Neural cell (in vitro differentiated cells): Measurements from ENCODE around the gene SLC22A2. TPM values are rescaled to one million over a fixed set of nuclear protein-coding genes. Genes with fewer than 3 reads are reported as not detected.
"Not testable (repeated sequence)": the region's sequence is repeated elsewhere in the genome, so short reads cannot be mapped to it uniquely, and the experiment has no call there.

Source experiments
- H2AFZ ChIP-seq: fragments of 200-600, 300-800 bp; sonication (generic), shearing (Covaris generic); 2 replicates; pipeline ENCODE4 v1.6.0; 2014; ENCODE audit warnings: low read depth, mild to moderate bottlenecking, antibody characterized with exemption, low read length, moderate library complexity
- H3F3A ChIP-seq: fragments of 200-600 bp; shearing (Covaris generic); 2 replicates; pipeline ENCODE4 v1.6.1; 2016; ENCODE audit warnings: mild to moderate bottlenecking, moderate library complexity, mixed read lengths, antibody characterized with exemption, low read length; ENCODE audit not compliant: insufficient read depth, poor library complexity, severe bottlenecking
- H3K27ac ChIP-seq: fragments of 200-600, 300-800 bp; sonication (generic), shearing (Covaris generic); 2 replicates; pipeline ENCODE4 v1.5.1; 2014; ENCODE audit warnings: mild to moderate bottlenecking, low read length, moderate library complexity
- H3K27me3 ChIP-seq: fragments of 300-800, 200-600 bp; sonication (generic), shearing (Covaris generic); 2 replicates; pipeline ENCODE4 v1.6.0; 2014; ENCODE audit warnings: mild to moderate bottlenecking, low read depth, low read length, moderate library complexity; ENCODE audit not compliant: insufficient read depth
- H3K36me3 ChIP-seq: fragments of 300-800, 200-600 bp; sonication (generic), shearing (Covaris generic); 2 replicates; pipeline ENCODE4 v1.5.1; 2014; ENCODE audit warnings: mild to moderate bottlenecking, antibody characterized with exemption, low read length, moderate library complexity; ENCODE audit not compliant: insufficient read depth
- H3K4me2 ChIP-seq: fragments of 300-800, 200-600 bp; sonication (generic), shearing (Covaris generic); 2 replicates; pipeline ENCODE4 v1.6.0; 2014; ENCODE audit warnings: mild to moderate bottlenecking, low read length
- H3K4me3 ChIP-seq: fragments of 300-800, 200-600 bp; sonication (generic), shearing (Covaris generic); 2 replicates; pipeline ENCODE4 v1.5.1; 2014; ENCODE audit warnings: mild to moderate bottlenecking, low read length, moderate library complexity
- H3K79me2 ChIP-seq: fragments of 200-600 bp; shearing (Covaris generic); replicated peaks from 2 replicates; pipeline ENCODE4 v1.6.0; 2014; ENCODE audit warnings: mild to moderate bottlenecking, low read length, moderate library complexity; ENCODE audit not compliant: insufficient read depth
- H3K9ac ChIP-seq: fragments of 300-800, 200-600 bp; sonication (generic), shearing (Covaris generic); 2 replicates; pipeline ENCODE4 v1.6.1; 2016; ENCODE audit warnings: mild to moderate bottlenecking, low read length, mixed read lengths
- H3K9me2 ChIP-seq: fragments of 200-600 bp; shearing (Covaris generic); 2 replicates; pipeline ENCODE4 v1.6.1; 2016; ENCODE audit warnings: mild to moderate bottlenecking, low read length, mixed read lengths; ENCODE audit not compliant: insufficient read depth
- H3K9me3 ChIP-seq: fragments of 200-600, 300-800 bp; sonication (generic), shearing (Covaris generic); 2 replicates; pipeline ENCODE4 v1.6.1; 2016; ENCODE audit warnings: mild to moderate bottlenecking, mixed run types, low read length, moderate library complexity, mixed read lengths
- H4K20me1 ChIP-seq: fragments of 200-600 bp; shearing (Covaris generic); 2 replicates; pipeline ENCODE4 v1.6.1; 2016; ENCODE audit warnings: mild to moderate bottlenecking, mixed run types; ENCODE audit not compliant: insufficient read depth
- EP300 ChIP-seq: fragments of 450-650 bp; conservative IDR thresholded peaks from 2 replicates; pipeline ENCODE4 v1.6.1; 2014; ENCODE audit warnings: antibody characterized with exemption, mild to moderate bottlenecking, moderate library complexity; ENCODE audit not compliant: poor library complexity, severe bottlenecking
- REST ChIP-seq: IDR thresholded peaks from 2 replicates; pipeline ENCODE4 v1.6.1; 2012; ENCODE audit warnings: borderline replicate concordance
- polyA plus RNA-seq: library from polyadenylated mRNA; depleted of rRNA; stranded (reverse); fragments of >200 nt; gene quantifications from 2 replicates; pipeline ENCODE4 v1.2.3, GENCODE V29; 2014

The SLC22A2 gene
- polyA plus RNA-seq, 1 donor from 2014 or later, result not detected

- H3K9ac ChIP-seq, result no peak overlapping the region
- no peaks in the 10 kb centered on the region for H4K20me1 ChIP-seq
- no peaks in the 10 kb centered on the region for H3K79me2 ChIP-seq
- no peaks in the 10 kb centered on the region for H3K36me3 ChIP-seq
- TF ChIP-seq REST (no peak), EP300 (no peak)
- no peaks in the 10 kb centered on the region for H3F3A ChIP-seq
- no peaks in the 10 kb centered on the region for H3K9me2 ChIP-seq
- no peaks in the 10 kb centered on the region for H3K27me3 ChIP-seq
- no peak overlapping the region for H2AFZ ChIP-seq
- no peaks in the 10 kb centered on the region for H3K9me3 ChIP-seq
- H3K4me3 ChIP-seq, result no peak overlapping the region
- no peak overlapping the region for H3K4me2 ChIP-seq
- H3K27ac ChIP-seq, result no peak overlapping the region
These were observed 20.3 kb downstream of the SLC22A2 start for GRCh38 chr6:160238278-160238711.

- not testable (repeated sequence) for H3K9me3 ChIP-seq, H3K27me3 ChIP-seq, H3K36me3 ChIP-seq, H2AFZ ChIP-seq, H3K79me2 ChIP-seq, H3K4me2 ChIP-seq, H3K9me2 ChIP-seq, H3K4me3 ChIP-seq, H3K9ac ChIP-seq, H3F3A ChIP-seq, H3K27ac ChIP-seq, H4K20me1 ChIP-seq
These were observed 20.9 kb downstream of the SLC22A2 start for GRCh38 chr6:160237597-160238275.

GRCh38 chr6:160236235-160236872 is 22.3 kb downstream of the SLC22A2 start:
- not testable (repeated sequence) for H3K27me3 ChIP-seq, H4K20me1 ChIP-seq, H3K9me2 ChIP-seq, H3K36me3 ChIP-seq, H3K9ac ChIP-seq, H3K4me3 ChIP-seq, H3F3A ChIP-seq, H3K27ac ChIP-seq, H3K9me3 ChIP-seq, H3K79me2 ChIP-seq, H2AFZ ChIP-seq, H3K4me2 ChIP-seq

- H3K4me2 ChIP-seq, H3K27ac ChIP-seq, H4K20me1 ChIP-seq, H3K9ac ChIP-seq, H3K9me3 ChIP-seq, H3K4me3 ChIP-seq, H3F3A ChIP-seq, H3K9me2 ChIP-seq, H3K27me3 ChIP-seq, H3K36me3 ChIP-seq, H3K79me2 ChIP-seq, H2AFZ ChIP-seq: not testable (repeated sequence)
These were observed 24.5 kb downstream of the SLC22A2 start for GRCh38 chr6:160233950-160234640.
